HCT116 (cell line): ENCODE data around the gene ERC2. TPM values are rescaled to one million over a fixed set of nuclear protein-coding genes. Genes with fewer than 3 reads are reported as not detected.

Experiments
- CBX3 ChIP-seq: IDR thresholded peaks from 2 replicates; pipeline ENCODE4 v1.6.1; 2012; ENCODE audit warnings: low read depth
- EZH2phosphoT487 ChIP-seq: fragments of 200-600 bp; IDR thresholded peaks from 2 replicates; pipeline ENCODE4 v1.6.1; 2018; ENCODE audit warnings: antibody characterized with exemption, borderline replicate concordance
- JUND ChIP-seq: IDR thresholded peaks from 2 replicates; pipeline ENCODE4 v1.6.1; 2012
- RAD21 ChIP-seq: IDR thresholded peaks from 2 replicates; pipeline ENCODE4 v1.6.1; 2012; ENCODE audit warnings: low read depth, mild to moderate bottlenecking
- SP1 ChIP-seq: IDR thresholded peaks from 2 replicates; pipeline ENCODE4 v1.6.1; 2012; ENCODE audit warnings: low read depth
- YY1 ChIP-seq: IDR thresholded peaks from 2 replicates; pipeline ENCODE4 v1.6.1; 2011; ENCODE audit warnings: low read length, low read depth, moderate library complexity, mild to moderate bottlenecking; ENCODE audit not compliant: insufficient replicate concordance; ENCODE audit errors: extremely low read depth
- total RNA-seq: library from RNA; stranded (reverse); gene quantifications from one replicate; pipeline ENCODE4 v1.2.1, GENCODE V29; 2021; ENCODE audit not compliant: unreplicated experiment
- TF ChIP-seq, protein P1 (sequence below): IDR thresholded peaks from 2 replicates; pipeline ENCODE4 v1.6.1; 2012; ENCODE audit warnings: low read depth
- TF ChIP-seq, protein P2 (sequence below), 3 experiments: fragments of 200-600 bp in 1 of 3; sonication (generic) in 1 of 3; IDR thresholded peaks in 2 of 3; conservative IDR thresholded peaks in 1 of 3; 2 replicates each; pipeline ENCODE4 v1.5.1; 2012 to 2017; ENCODE audit warnings: low read depth in 2 of 3, low read length in 2 of 3, antibody characterized with exemption in 1 of 3, borderline replicate concordance in 1 of 3, control low read depth in 1 of 3, mild to moderate bottlenecking in 1 of 3, mixed read lengths in 1 of 3, mixed run types in 1 of 3, moderate library complexity in 1 of 3; ENCODE audit not compliant: insufficient read depth in 1 of 3
- TF ChIP-seq, protein P3 (sequence below): IDR thresholded peaks from 2 replicates; pipeline ENCODE4 v1.6.1; 2012

The ERC2 gene
- total RNA-seq, 1 experiment from 2014 or later = not detected

DNA sequence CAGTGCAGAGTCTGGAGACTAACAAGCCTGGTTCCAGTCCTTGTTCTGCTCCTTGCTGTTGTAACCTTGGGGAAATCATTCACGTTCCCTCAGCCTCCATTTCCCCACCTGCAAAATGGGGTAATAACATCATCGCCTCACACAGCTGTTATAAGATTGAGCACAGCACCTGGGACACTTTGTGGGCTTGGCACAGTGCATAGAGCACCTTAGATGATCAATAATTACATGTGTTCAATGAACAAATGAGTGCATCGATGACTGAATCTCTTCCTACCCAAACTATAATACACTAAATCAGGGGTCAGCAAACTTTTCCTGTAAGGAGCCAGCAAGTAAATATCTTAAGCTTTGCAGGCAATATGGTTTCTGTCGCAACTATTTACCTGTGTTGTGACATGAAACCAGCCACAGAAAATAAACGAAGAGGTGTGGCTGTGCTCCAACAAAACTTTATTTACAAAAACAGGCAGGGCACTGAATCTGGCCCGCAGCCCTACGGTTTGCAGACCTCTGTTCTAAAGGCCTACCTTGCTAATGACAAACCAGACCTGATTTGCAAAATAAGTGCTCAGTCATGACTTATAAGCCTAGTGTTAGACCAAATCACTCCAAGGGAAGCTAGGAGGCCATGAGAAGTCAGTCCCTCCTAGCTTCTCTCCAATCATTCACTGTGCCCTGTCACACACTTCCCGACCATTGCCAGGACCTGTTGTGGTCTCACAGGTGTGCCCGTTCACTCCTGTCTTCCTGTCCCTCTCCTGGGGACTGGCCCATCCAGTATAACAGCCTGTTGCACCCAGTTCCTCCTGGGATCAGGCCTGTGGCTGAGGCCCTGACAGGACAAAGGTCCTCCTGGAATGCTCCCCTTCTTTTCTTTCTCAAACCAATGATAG, 831.7 kb downstream of the ERC2 start (continued):
- TF ChIP-seq, protein P1, sequence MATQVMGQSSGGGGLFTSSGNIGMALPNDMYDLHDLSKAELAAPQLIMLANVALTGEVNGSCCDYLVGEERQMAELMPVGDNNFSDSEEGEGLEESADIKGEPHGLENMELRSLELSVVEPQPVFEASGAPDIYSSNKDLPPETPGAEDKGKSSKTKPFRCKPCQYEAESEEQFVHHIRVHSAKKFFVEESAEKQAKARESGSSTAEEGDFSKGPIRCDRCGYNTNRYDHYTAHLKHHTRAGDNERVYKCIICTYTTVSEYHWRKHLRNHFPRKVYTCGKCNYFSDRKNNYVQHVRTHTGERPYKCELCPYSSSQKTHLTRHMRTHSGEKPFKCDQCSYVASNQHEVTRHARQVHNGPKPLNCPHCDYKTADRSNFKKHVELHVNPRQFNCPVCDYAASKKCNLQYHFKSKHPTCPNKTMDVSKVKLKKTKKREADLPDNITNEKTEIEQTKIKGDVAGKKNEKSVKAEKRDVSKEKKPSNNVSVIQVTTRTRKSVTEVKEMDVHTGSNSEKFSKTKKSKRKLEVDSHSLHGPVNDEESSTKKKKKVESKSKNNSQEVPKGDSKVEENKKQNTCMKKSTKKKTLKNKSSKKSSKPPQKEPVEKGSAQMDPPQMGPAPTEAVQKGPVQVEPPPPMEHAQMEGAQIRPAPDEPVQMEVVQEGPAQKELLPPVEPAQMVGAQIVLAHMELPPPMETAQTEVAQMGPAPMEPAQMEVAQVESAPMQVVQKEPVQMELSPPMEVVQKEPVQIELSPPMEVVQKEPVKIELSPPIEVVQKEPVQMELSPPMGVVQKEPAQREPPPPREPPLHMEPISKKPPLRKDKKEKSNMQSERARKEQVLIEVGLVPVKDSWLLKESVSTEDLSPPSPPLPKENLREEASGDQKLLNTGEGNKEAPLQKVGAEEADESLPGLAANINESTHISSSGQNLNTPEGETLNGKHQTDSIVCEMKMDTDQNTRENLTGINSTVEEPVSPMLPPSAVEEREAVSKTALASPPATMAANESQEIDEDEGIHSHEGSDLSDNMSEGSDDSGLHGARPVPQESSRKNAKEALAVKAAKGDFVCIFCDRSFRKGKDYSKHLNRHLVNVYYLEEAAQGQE = no peak
- TF ChIP-seq, protein P2, sequence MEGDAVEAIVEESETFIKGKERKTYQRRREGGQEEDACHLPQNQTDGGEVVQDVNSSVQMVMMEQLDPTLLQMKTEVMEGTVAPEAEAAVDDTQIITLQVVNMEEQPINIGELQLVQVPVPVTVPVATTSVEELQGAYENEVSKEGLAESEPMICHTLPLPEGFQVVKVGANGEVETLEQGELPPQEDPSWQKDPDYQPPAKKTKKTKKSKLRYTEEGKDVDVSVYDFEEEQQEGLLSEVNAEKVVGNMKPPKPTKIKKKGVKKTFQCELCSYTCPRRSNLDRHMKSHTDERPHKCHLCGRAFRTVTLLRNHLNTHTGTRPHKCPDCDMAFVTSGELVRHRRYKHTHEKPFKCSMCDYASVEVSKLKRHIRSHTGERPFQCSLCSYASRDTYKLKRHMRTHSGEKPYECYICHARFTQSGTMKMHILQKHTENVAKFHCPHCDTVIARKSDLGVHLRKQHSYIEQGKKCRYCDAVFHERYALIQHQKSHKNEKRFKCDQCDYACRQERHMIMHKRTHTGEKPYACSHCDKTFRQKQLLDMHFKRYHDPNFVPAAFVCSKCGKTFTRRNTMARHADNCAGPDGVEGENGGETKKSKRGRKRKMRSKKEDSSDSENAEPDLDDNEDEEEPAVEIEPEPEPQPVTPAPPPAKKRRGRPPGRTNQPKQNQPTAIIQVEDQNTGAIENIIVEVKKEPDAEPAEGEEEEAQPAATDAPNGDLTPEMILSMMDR (IDR thresholded peaks at IDR 0.05 in 2 of 3, conservative IDR thresholded peaks at IDR 0.05 in 1 of 3; ENCODE audit: borderline replicate concordance in 1 of 3, insufficient read depth in 1 of 3, low read depth in 2 of 3, low read length in 2 of 3) = no peak
- TF ChIP-seq YY1 = no peak
- TF ChIP-seq EZH2phosphoT487 = no peak
- TF ChIP-seq JUND = no peak
- no peak for TF ChIP-seq SP1
- no peak for TF ChIP-seq RAD21
- TF ChIP-seq CBX3 = no peak
- TF ChIP-seq, protein P3, sequence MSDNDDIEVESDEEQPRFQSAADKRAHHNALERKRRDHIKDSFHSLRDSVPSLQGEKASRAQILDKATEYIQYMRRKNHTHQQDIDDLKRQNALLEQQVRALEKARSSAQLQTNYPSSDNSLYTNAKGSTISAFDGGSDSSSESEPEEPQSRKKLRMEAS = no peak
